ENCODE measurements around the gene HK2.

HK2 gene

DNA sequence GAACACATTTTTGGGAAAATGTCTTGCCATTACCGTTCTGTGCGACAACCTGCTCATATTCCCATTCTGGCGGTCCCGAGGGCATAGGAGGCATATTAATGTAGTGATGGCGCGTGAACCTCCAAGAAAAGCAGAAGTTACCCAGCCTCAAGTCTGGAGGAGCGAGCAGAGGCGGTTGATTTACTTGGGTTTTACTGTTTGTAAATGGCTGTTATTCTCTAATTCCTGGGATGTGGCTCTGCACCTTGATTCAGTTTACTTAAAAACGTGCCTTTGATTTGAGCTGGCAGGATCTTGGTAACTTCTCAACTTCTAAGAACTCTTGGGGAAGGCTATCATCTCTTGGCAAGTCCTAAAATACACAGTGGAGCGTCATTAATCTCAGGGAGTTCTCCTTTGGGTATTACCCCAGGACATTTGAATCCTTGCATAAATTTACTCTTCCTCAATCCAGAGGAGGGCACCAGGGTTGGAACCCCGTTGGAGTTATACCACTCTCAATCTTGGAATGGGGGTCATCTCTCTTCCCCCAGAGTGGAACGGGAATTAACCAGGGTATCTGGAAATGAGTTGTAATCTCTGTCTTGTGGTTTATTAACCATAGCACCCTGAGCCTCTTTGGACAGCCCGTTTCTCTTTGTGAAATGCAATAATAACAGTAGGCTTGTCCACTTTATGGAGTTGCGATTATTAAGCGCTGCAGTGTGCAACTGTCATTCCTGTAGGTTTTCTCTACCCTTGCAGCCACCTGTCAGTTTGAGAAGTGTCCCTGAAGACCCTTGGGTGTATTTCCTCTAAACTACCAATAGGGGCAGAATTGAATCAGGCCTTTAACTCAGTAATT, 2.1 kb downstream of the HK2 start:
- Histone ChIP-seq H3K36me3 (ENCODE audit: control insufficient read depth in 1 of 2, insufficient read depth in 2 of 2, low read depth in 1 of 2, low read length in 2 of 2) (peaks cover 0 to 3% of the 10 kb centered on the region in 2 experiments), H4K91ac (ENCODE audit: low read length) (no peak overlapping the region), H2BK15ac (ENCODE audit: low read depth, poor library complexity, severe bottlenecking) (no peak overlapping the region), H3K14ac (ENCODE audit: low read length in 2 of 2) (no peak overlapping the region), H2BK12ac (ENCODE audit: low read length in 2 of 2) (peak overlapping the region in 1 of 2 experiments; percentile 37), H3K4ac (ENCODE audit: low read depth in 1 of 2, low read length in 2 of 2) (no peak overlapping the region), H2BK5ac (ENCODE audit: low read depth, low read length, poor library complexity, severe bottlenecking) (no peak overlapping the region), H3K9ac (ENCODE audit: low read length) (peak overlapping the region; percentile 95), H3K79me1 (replicated peaks; ENCODE audit: low read length, poor library complexity, severe bottlenecking) (no peaks in the 10 kb centered on the region), H3K27ac (ENCODE audit: low read length, poor library complexity, severe bottlenecking) (no peak overlapping the region), H3K27me3 (ENCODE audit: control insufficient read depth in 1 of 2, insufficient read depth in 1 of 2, low read length in 2 of 2) (peaks cover 0 to 12% of the 10 kb centered on the region in 2 experiments), H2AK5ac (ENCODE audit: low read length, severe bottlenecking) (no peak overlapping the region), H3K4me1 (ENCODE audit: control insufficient read depth, insufficient read depth, low read depth, low read length) (peaks cover 18% of the 10 kb centered on the region), H3K23ac (ENCODE audit: low read length in 2 of 2) (no peak overlapping the region), H2AFZ (ENCODE audit: low read depth, low read length) (no peak overlapping the region), H3K18ac (ENCODE audit: low read depth in 1 of 2, low read length in 2 of 2) (peak overlapping the region in 1 of 2 experiments; percentile 16), H3K4me2 (ENCODE audit: low read length, poor library complexity, severe bottlenecking) (peak overlapping the region; percentile 91), H2BK120ac (ENCODE audit: low read depth, low read length) (no peak overlapping the region), H4K8ac (ENCODE audit: low read length) (no peak overlapping the region), H3K4me3 (ENCODE audit: insufficient read depth in 1 of 2, low read depth in 1 of 2, low read length in 2 of 2) (peak overlapping the region in 1 of 2 experiments; percentile 95), H3K9me3 (ENCODE audit: control insufficient read depth, low read length) (no peaks in the 10 kb centered on the region)
- peak; percentile 65 for DNase-seq
- WGBS: 27% methylated on average over 15 of the region's 15 CpGs

DNA sequence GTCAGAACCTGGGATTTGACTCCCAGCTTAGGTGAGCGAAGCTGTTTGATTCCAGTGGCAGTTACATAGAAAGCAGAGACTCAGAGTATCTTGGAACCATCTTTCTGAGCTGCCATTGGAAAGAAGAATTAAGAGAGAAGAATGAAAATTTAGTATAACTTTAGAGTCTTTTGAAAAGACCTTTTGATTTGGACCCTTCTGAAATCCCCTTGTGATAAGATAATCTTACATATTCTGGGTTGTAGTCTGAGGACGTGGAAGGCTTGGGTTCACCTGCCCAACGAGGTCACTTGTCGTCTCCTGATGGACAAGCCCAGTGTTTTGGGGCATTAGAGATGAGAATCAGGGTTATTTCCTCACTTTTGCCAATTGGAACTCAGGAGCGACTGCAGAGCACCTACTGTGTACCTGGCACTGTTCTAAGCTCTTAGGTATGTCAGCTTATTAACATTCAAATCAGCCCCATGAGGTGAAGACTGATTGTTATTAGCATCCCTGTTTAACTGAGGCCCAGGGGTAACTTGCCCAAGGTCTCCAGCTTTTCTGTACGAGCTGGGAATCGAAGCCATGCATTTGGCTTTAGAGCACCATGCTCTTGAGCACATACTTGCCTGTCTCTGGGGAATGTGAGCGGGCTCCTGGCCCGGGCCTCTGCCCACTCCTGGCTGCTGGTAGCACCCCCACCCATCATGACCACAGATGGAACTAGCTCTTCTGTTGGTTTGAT, 2.9 kb downstream of the HK2 start:
- H3K9ac ChIP-seq (ENCODE audit: low read length): peak overlapping the region; percentile 95
- peak overlapping the region in 1 of 2 experiments; percentile 47 for H2BK12ac ChIP-seq (ENCODE audit: low read length in 2 of 2)
- H2AFZ ChIP-seq (ENCODE audit: low read depth, low read length): no peak overlapping the region
- no peak overlapping the region for H4K91ac ChIP-seq (ENCODE audit: low read length)
- peak overlapping the region in 1 of 2 experiments; percentile 95 for H3K4me3 ChIP-seq (ENCODE audit: insufficient read depth in 1 of 2, low read depth in 1 of 2, low read length in 2 of 2)
- H3K9me3 ChIP-seq (ENCODE audit: control insufficient read depth, low read length): no peaks in the 10 kb centered on the region
- peak overlapping the region; percentile 71 for H2BK120ac ChIP-seq (ENCODE audit: low read depth, low read length)
- no peak overlapping the region for H3K23ac ChIP-seq (ENCODE audit: low read length in 2 of 2)
- peaks cover 0 to 12% of the 10 kb centered on the region in 2 experiments for H3K27me3 ChIP-seq (ENCODE audit: control insufficient read depth in 1 of 2, insufficient read depth in 1 of 2, low read length in 2 of 2)
- DNase-seq: no peak
- H3K27ac ChIP-seq (ENCODE audit: low read length, poor library complexity, severe bottlenecking): no peak overlapping the region
- no peaks in the 10 kb centered on the region for H3K79me1 ChIP-seq (replicated peaks; ENCODE audit: low read length, poor library complexity, severe bottlenecking)
- peaks cover 0 to 9% of the 10 kb centered on the region in 2 experiments for H3K36me3 ChIP-seq (ENCODE audit: control insufficient read depth in 1 of 2, insufficient read depth in 2 of 2, low read depth in 1 of 2, low read length in 2 of 2)
- no peak overlapping the region for H4K8ac ChIP-seq (ENCODE audit: low read length)
- no peak overlapping the region for H3K4ac ChIP-seq (ENCODE audit: low read depth in 1 of 2, low read length in 2 of 2)
- WGBS: 77% methylated on average over 9 of the region's 9 CpGs
- peaks cover 18% of the 10 kb centered on the region for H3K4me1 ChIP-seq (ENCODE audit: control insufficient read depth, insufficient read depth, low read depth, low read length)
- H3K18ac ChIP-seq (ENCODE audit: low read depth in 1 of 2, low read length in 2 of 2): peak overlapping the region in 1 of 2 experiments; percentile 11
- no peak overlapping the region for H2AK5ac ChIP-seq (ENCODE audit: low read length, severe bottlenecking)
- no peak overlapping the region for H2BK5ac ChIP-seq (ENCODE audit: low read depth, low read length, poor library complexity, severe bottlenecking)
- peak overlapping the region; percentile 0 for H2BK15ac ChIP-seq (ENCODE audit: low read depth, poor library complexity, severe bottlenecking)
- no peak overlapping the region for H3K4me2 ChIP-seq (ENCODE audit: low read length, poor library complexity, severe bottlenecking)
- no peak overlapping the region for H3K14ac ChIP-seq (ENCODE audit: low read length in 2 of 2)

DNA sequence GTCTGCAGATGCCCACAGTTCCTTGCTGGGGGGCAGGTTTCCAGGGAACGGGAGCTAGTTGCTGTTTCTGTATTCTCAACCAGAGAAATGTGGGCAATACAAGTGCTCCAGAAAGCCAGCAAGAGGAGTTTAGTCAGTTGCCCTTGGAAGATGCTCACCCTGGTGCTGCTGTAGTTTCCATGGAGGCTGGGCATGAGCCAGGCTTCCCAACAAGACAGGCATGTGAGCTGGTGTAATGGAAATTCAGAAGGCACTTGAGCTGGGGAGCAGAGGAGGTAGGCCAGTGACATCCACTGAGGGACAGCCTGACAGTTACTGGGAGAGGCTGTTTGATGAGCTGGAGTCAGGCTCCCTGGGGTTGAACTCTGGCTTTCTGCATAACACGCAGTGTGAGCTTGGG, 7.7 kb downstream of the HK2 start:
- Histone ChIP-seq H4K8ac (ENCODE audit: low read length) (no peak overlapping the region), H3K23ac (ENCODE audit: low read length in 2 of 2) (no peak overlapping the region), H2BK5ac (ENCODE audit: low read depth, low read length, poor library complexity, severe bottlenecking) (no peak overlapping the region), H2AK5ac (ENCODE audit: low read length, severe bottlenecking) (no peak overlapping the region), H3K18ac (ENCODE audit: low read depth in 1 of 2, low read length in 2 of 2) (peak overlapping the region in 1 of 2 experiments; percentile 30), H3K79me1 (replicated peaks; ENCODE audit: low read length, poor library complexity, severe bottlenecking) (no peaks in the 10 kb centered on the region), H3K4me2 (ENCODE audit: low read length, poor library complexity, severe bottlenecking) (no peak overlapping the region), H3K4me1 (ENCODE audit: control insufficient read depth, insufficient read depth, low read depth, low read length) (peaks cover 22% of the 10 kb centered on the region), H2BK12ac (ENCODE audit: low read length in 2 of 2) (peak overlapping the region in 1 of 2 experiments; percentile 45), H3K9ac (ENCODE audit: low read length) (no peak overlapping the region), H3K27me3 (ENCODE audit: control insufficient read depth in 1 of 2, insufficient read depth in 1 of 2, low read length in 2 of 2) (no peaks in the 10 kb centered on the region), H2BK120ac (ENCODE audit: low read depth, low read length) (no peak overlapping the region), H4K91ac (ENCODE audit: low read length) (no peak overlapping the region), H3K9me3 (ENCODE audit: control insufficient read depth, low read length) (no peaks in the 10 kb centered on the region), H2AFZ (ENCODE audit: low read depth, low read length) (no peak overlapping the region), H3K4ac (ENCODE audit: low read depth in 1 of 2, low read length in 2 of 2) (no peak overlapping the region), H3K4me3 (ENCODE audit: insufficient read depth in 1 of 2, low read depth in 1 of 2, low read length in 2 of 2) (peak overlapping the region in 1 of 2 experiments; percentile 13), H3K36me3 (ENCODE audit: control insufficient read depth in 1 of 2, insufficient read depth in 2 of 2, low read depth in 1 of 2, low read length in 2 of 2) (peaks cover 0 to 17% of the 10 kb centered on the region in 2 experiments), H3K14ac (ENCODE audit: low read length in 2 of 2) (no peak overlapping the region), H2BK15ac (ENCODE audit: low read depth, poor library complexity, severe bottlenecking) (no peak overlapping the region), H3K27ac (ENCODE audit: low read length, poor library complexity, severe bottlenecking) (no peak overlapping the region)
- no peak for DNase-seq
- 96% methylated on average over 2 of the region's 2 CpGs for WGBS

DNA sequence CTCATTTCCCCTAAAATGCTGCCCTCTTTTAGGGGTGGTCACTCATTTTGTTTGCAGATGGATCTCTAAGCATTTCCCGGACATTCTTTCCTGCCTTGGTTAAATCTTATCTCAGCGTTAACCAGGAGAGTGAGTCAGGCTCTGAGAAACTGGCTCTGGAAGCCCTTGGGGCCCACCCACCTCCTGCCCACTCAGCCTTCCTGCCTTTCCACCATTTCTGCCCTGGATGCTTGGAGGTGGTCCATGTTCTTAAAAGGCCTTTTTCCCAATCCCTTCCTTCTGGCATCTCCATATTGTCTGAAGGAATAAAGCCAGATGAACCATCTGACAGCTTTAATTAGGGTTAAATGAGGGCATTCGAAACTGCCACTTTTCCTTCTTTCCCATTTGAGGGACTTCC, 9.5 kb downstream of the HK2 start:
- Histone ChIP-seq H3K4ac (ENCODE audit: low read depth in 1 of 2, low read length in 2 of 2) (peak overlapping the region; percentile 91 to 97), H3K27ac (ENCODE audit: low read length, poor library complexity, severe bottlenecking) (peak overlapping the region; percentile 58), H3K14ac (ENCODE audit: low read length in 2 of 2) (no peak overlapping the region), H4K91ac (ENCODE audit: low read length) (peak overlapping the region; percentile 92), H3K79me1 (replicated peaks; ENCODE audit: low read length, poor library complexity, severe bottlenecking) (peaks cover 2% of the 10 kb centered on the region), H3K9ac (ENCODE audit: low read length) (peak overlapping the region; percentile 84), H2BK5ac (ENCODE audit: low read depth, low read length, poor library complexity, severe bottlenecking) (peak overlapping the region; percentile 26), H3K27me3 (ENCODE audit: control insufficient read depth in 1 of 2, insufficient read depth in 1 of 2, low read length in 2 of 2) (no peaks in the 10 kb centered on the region), H3K18ac (ENCODE audit: low read depth in 1 of 2, low read length in 2 of 2) (peak overlapping the region; percentile 88 to 92), H3K4me1 (ENCODE audit: control insufficient read depth, insufficient read depth, low read depth, low read length) (peaks cover 22% of the 10 kb centered on the region), H2AK5ac (ENCODE audit: low read length, severe bottlenecking) (no peak overlapping the region), H3K23ac (ENCODE audit: low read length in 2 of 2) (no peak overlapping the region), H4K8ac (ENCODE audit: low read length) (peak overlapping the region; percentile 96), H2BK120ac (ENCODE audit: low read depth, low read length) (peak overlapping the region; percentile 65), H3K4me2 (ENCODE audit: low read length, poor library complexity, severe bottlenecking) (no peak overlapping the region), H2BK15ac (ENCODE audit: low read depth, poor library complexity, severe bottlenecking) (peak overlapping the region; percentile 2), H3K9me3 (ENCODE audit: control insufficient read depth, low read length) (no peaks in the 10 kb centered on the region), H2BK12ac (ENCODE audit: low read length in 2 of 2) (peak overlapping the region; percentile 51 to 97), H3K36me3 (ENCODE audit: control insufficient read depth in 1 of 2, insufficient read depth in 2 of 2, low read depth in 1 of 2, low read length in 2 of 2) (peaks cover 0 to 17% of the 10 kb centered on the region in 2 experiments), H3K4me3 (ENCODE audit: insufficient read depth in 1 of 2, low read depth in 1 of 2, low read length in 2 of 2) (peak overlapping the region in 1 of 2 experiments; percentile 55), H2AFZ (ENCODE audit: low read depth, low read length) (no peak overlapping the region)
- peak; percentile 74 for DNase-seq
- WGBS: 29% methylated on average over 3 of the region's 3 CpGs
